Stomach (tissue), 4 donors: ENCODE results near the gene SELENOH.
"Not testable (repeated sequence)": the region's sequence is repeated elsewhere in the genome, so short reads cannot be mapped to it uniquely, and the experiment has no call there.

Experiments
- CTCF ChIP-seq, 7 experiments: fragments of 450-650 bp in 4 of 7; fragments of 200-600 bp in 3 of 7; sonication (generic) in 3 of 7; IDR thresholded peaks; one replicate each; pipeline ENCODE4 v1.5.1; 2016 to 2019; ENCODE audit warnings: antibody characterized with exemption in 7 of 7, control low read depth in 2 of 7, mild to moderate bottlenecking in 1 of 7
- POLR2A ChIP-seq, 4 donors: fragments of 450-650 bp; IDR thresholded peaks; one replicate each; pipeline ENCODE4 v1.6.1; 2016; ENCODE audit warnings: antibody characterized with exemption in 4 of 4, control low read depth in 2 of 4, mild to moderate bottlenecking in 1 of 4, moderate library complexity in 1 of 4
- POLR2AphosphoS5 ChIP-seq, 3 donors: sonication (generic); formaldehyde crosslinking; IDR thresholded peaks; one replicate each; pipeline ENCODE4 v1.6.1; 2016; ENCODE audit warnings: antibody characterized with exemption in 3 of 3

GRCh38 chr11:57716726-57717125 is 24.6 kb upstream of the SELENOH start:
- TF ChIP-seq POLR2A, CTCF, POLR2AphosphoS5 (IDR thresholded peaks at IDR 0.05): not testable (repeated sequence)
